Measurements from ENCODE around the gene PARN.
"Not testable (repeated sequence)": the region's sequence is repeated elsewhere in the genome, so short reads cannot be mapped to it uniquely, and the experiment has no call there.

Gene PARN

DNA sequence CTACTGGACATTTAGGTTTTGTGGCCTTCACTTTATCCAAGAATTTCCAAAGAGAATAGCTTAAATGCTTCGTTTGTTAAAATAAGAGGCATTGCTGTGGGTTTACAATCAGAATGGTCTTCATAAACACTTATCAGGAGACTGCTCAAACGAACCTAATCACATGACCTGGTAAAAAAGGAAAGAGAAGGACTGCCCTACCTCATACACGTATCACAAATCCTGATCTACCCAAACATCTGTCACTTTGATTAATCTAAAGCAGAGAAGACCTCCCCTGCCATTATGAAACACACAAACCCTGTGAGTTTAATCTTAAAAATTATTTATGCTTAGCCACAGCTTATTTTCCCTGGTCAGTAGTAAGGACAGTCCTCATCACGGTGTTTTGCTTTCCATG is 76.6 kb downstream of the PARN start:
- ChIA-PET CTCF (no interaction called here), POLR2A (no interaction called here)
- DNase-seq (ENCODE audit: extremely low spot score): no peak
- TF ChIP-seq, protein P1, sequence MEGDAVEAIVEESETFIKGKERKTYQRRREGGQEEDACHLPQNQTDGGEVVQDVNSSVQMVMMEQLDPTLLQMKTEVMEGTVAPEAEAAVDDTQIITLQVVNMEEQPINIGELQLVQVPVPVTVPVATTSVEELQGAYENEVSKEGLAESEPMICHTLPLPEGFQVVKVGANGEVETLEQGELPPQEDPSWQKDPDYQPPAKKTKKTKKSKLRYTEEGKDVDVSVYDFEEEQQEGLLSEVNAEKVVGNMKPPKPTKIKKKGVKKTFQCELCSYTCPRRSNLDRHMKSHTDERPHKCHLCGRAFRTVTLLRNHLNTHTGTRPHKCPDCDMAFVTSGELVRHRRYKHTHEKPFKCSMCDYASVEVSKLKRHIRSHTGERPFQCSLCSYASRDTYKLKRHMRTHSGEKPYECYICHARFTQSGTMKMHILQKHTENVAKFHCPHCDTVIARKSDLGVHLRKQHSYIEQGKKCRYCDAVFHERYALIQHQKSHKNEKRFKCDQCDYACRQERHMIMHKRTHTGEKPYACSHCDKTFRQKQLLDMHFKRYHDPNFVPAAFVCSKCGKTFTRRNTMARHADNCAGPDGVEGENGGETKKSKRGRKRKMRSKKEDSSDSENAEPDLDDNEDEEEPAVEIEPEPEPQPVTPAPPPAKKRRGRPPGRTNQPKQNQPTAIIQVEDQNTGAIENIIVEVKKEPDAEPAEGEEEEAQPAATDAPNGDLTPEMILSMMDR (IDR thresholded peaks at IDR 0.05; ENCODE audit: control extremely low read depth, extremely low read depth, low read depth, missing control alignments): no peak

DNA sequence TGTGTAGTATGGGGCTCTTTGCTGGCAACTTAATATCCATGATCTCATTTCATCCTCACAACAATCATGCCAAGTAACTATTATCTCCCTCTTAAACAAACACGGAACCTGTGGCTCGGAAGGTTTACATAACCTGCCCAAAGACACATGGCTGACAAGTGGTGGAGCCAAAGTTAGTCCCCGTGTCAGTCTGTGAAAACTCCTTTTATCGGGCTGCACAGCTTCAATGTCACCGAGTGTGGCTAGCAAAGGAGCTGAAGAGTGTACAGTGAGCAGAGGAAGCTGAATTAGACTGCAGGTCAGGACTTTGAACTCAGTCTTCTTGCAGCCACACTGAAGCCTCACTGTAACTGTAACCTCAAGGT is 80.3 kb downstream of the PARN start:
- CTCF ChIA-PET: interaction anchor here (2.1 kb wide), 1 partner anchor 14 kb away, joined by 6 read pairs; no protein-coding TSS in a partner anchor
- POLR2A ChIA-PET: no interaction called here
- DNase-seq (ENCODE audit: extremely low spot score): no peak
- TF ChIP-seq, protein P1 (IDR thresholded peaks at IDR 0.05; ENCODE audit: control extremely low read depth, extremely low read depth, low read depth, missing control alignments): no peak

DNA sequence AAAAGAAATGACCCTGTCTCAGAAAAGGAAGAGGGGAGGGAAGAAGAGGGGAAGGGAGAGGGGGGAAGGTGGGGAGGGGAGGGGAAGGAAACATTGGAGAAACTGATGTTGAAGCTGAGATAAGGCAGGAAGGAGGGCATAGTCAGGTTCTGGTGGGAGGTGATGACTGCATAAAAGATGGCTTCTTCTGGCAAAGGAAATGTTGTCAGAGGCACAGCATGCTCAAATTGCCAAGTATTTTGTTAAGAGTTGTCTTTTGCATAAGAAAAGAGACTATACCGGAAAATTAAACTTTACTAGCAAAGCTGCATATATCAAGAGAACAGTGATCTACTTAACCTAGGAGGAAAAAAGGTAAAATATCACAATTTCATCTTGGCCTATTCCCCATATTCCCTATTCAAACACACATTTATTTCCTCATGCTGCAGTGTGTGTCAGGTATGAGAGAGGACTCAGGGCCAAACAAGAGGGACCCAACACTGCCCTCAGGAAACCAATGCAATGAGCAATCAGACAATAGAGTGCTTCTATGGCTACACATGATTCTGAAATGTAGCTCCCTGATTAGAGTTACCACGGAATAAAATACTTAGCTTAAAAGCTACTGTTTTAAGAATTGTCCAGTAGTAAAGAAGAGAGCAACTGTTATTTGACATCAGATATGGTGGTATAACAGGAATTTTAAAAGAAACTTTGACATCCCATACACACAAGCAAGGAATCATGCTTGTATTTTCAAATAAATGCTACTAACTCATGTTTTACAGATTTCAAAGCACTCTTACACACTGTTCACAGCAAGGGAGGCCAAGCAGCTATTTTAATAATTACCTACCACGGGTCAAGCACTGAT is 80.9 kb downstream of the PARN start:
- POLR2A ChIA-PET: no interaction called here

DNA sequence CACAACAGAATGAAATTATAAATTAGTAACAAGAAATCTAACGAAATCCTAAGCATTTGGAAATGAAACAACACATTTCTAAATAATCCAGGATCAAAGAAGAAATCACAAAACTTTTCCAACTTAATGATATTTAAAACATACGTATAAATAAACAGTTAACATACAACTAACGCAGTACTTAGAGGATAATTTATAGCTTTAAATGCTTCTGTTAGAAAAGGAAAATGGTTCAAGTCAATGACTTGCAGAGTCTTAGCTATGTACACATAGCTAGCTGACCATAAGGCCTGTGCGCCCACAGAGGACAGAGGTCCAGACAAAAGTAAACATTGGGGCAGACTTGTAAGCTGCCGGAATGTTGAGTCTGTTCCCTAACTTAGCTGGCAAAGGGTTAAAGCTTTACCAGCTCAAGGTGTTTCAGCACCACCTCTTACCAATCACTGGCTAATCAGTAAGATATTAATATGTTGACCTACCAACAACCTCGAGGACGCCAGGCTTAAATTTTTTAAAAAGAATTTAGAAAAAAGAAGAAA is 84.6 kb downstream of the PARN start:
- ChIA-PET CTCF (interaction anchor here (1.1 to 1.5 kb wide), 2 partner anchors 13 to 16 kb away, joined by 3 to 6 read pairs; no protein-coding TSS in a partner anchor), POLR2A (no interaction called here)
- TF ChIP-seq, protein P1 (IDR thresholded peaks at IDR 0.05; ENCODE audit: control extremely low read depth, extremely low read depth, low read depth, missing control alignments): no peak
- DNase-seq (ENCODE audit: extremely low spot score): no peak

More for the DNA sequence above, 80.9 kb downstream of the PARN start:
- CTCF ChIA-PET: interaction anchor here (2.1 kb wide), 1 partner anchor 15 kb away, joined by 6 read pairs; no protein-coding TSS in a partner anchor
- DNase-seq (ENCODE audit: extremely low spot score): no peak
- TF ChIP-seq, protein P1 (IDR thresholded peaks at IDR 0.05; ENCODE audit: control extremely low read depth, extremely low read depth, low read depth, missing control alignments): no peak

DNA sequence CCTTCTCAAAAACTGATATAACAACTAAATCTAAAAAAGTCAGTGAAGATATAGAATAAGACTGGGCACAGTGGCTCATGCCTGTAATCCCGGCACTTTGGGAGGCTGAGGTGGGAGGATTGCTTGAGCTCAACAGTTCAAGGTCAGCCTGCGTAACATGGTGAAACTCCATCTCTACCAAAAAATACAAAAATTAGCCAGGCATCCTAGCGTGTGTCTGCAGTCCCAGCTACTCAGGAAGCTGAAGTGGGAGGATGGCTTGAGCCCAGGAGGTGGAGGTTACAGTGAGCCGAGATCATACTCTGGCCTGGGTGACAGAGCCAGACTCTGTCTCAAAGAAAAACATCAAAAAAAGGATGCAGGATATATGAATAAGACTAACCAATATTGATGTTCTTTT is 85.2 kb downstream of the PARN start:
- DNase-seq (ENCODE audit: extremely low spot score); POLR2A ChIA-PET: not testable (repeated sequence)
- CTCF ChIA-PET: interaction anchor here (1.5 kb wide), 1 partner anchor 16 kb away, joined by 3 read pairs; no protein-coding TSS in a partner anchor

DNA sequence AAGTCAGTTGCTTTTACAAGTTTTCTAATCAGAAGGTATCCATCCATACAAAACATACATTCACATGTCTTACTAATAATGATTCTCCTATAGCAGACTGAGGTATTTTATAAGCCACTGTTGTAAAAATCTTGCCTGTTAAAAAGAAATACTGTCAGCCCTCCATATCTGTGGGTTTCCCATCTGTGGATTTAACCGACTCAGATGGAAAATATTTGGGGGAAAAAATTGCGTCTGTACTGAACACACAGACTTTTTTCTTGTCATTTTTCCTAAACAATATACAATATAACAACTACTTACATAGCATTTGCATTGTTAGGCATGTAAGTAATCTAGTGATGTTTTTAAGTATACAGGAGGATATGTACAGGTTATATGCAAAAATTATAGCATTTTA is 90.4 kb downstream of the PARN start:
- CTCF ChIA-PET: interaction anchor here (1.2 to 1.5 kb wide), 3 partner anchors 9 to 258 kb away, joined by 3 read pairs; no protein-coding TSS in a partner anchor
- no peak for DNase-seq (ENCODE audit: extremely low spot score)
- TF ChIP-seq, protein P1 (IDR thresholded peaks at IDR 0.05; ENCODE audit: control extremely low read depth, extremely low read depth, low read depth, missing control alignments): no peak
- POLR2A ChIA-PET: no interaction called here

DNA sequence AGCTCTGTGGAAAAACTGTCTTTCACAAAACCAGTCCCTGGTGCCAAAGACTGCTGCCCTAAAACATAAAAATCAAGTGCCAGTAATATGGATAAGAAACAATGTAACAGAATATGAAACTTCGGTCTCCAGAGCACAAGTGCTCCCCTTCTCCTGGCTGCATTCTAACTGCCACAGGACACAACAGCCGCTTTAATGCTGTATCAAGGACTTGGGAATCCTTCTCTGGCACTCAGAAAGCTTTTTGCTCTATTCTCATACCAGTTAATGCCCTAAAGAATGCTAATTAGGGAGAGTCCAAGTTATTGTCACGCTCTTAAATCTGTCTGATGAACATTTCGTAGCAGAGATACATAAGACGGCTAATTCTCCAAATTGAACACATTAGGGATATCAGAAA is 90.9 kb downstream of the PARN start:
- TF ChIP-seq, protein P1 (IDR thresholded peaks at IDR 0.05; ENCODE audit: control extremely low read depth, extremely low read depth, low read depth, missing control alignments): no peak
- no peak for DNase-seq (ENCODE audit: extremely low spot score)
- ChIA-PET CTCF (interaction anchor here (1.2 to 1.5 kb wide), 3 partner anchors 9 to 257 kb away, joined by 3 read pairs; no protein-coding TSS in a partner anchor), POLR2A (no interaction called here)

All from GM10248 (cell line).